Body of pancreas (tissue), 4 donors: ENCODE results near the gene PDE7B.

Source experiments
- POLR2A ChIP-seq, 3 donors: fragments of 450-650 bp; IDR thresholded peaks; one replicate each; pipeline ENCODE4 v1.6.1; 2016; ENCODE audit warnings: antibody characterized with exemption in 3 of 3, mild to moderate bottlenecking in 2 of 3
- TF ChIP-seq, protein P1 (sequence below), 7 experiments: fragments of 450-650 bp in 4 of 7; fragments of 200-600 bp in 3 of 7; sonication (generic) in 3 of 7; IDR thresholded peaks; one replicate each; pipeline ENCODE4 v1.5.1; 2016 to 2019; ENCODE audit warnings: antibody characterized with exemption in 7 of 7

DNA sequence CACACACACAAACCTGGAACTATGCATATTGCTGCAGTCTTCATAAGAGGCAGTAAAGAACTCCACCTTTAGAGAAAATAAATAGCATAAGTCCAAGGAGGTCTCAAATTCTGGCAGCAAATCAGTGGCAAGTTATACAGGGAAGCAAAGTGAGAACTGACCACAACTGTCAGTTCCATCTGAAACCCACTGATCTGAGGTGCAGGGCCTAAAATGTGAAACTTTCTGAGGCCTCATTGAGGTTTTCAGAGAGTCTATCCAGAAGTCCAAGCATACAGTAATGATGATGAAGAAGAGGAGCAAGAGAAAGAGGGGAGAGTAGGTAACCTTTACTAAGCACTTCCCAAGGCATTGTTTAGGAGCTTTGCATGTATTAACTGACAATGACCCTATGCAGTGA is 362.4 kb downstream of the PDE7B start:
- TF ChIP-seq, protein P1, sequence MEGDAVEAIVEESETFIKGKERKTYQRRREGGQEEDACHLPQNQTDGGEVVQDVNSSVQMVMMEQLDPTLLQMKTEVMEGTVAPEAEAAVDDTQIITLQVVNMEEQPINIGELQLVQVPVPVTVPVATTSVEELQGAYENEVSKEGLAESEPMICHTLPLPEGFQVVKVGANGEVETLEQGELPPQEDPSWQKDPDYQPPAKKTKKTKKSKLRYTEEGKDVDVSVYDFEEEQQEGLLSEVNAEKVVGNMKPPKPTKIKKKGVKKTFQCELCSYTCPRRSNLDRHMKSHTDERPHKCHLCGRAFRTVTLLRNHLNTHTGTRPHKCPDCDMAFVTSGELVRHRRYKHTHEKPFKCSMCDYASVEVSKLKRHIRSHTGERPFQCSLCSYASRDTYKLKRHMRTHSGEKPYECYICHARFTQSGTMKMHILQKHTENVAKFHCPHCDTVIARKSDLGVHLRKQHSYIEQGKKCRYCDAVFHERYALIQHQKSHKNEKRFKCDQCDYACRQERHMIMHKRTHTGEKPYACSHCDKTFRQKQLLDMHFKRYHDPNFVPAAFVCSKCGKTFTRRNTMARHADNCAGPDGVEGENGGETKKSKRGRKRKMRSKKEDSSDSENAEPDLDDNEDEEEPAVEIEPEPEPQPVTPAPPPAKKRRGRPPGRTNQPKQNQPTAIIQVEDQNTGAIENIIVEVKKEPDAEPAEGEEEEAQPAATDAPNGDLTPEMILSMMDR (IDR thresholded peaks at IDR 0.05), result no peak
- TF ChIP-seq POLR2A (IDR thresholded peaks at IDR 0.05), result no peak
